Astrocyte of the cerebellum (primary cell): ENCODE measurements around the gene CD19.
"Not testable (repeated sequence)": the region's sequence is repeated elsewhere in the genome, so short reads cannot be mapped to it uniquely, and the experiment has no call there.

ENCODE experiments used
- DNase-seq: peaks from one replicate; pipeline ENCODE4 v3.0.0-alpha.2; 2011; ENCODE audit warnings: low read depth
- H3K4me3 ChIP-seq: 2 replicates; pipeline ENCODE4 v1.5.1; 2011; ENCODE audit warnings: mild to moderate bottlenecking, low read depth, low read length, moderate library complexity
- in situ Hi-C: cut with HindIII; loops from 2 replicates; pipeline ENCODE4 v1.10.0; 2017; ENCODE audit warnings: low sequenced_read_pairs
- TF ChIP-seq, protein P1 (sequence below): IDR thresholded peaks from 2 replicates; pipeline ENCODE4 v1.5.1; 2012; ENCODE audit warnings: low read length, low read depth, moderate library complexity, mild to moderate bottlenecking; ENCODE audit errors: missing control alignments

CD19 gene

DNA sequence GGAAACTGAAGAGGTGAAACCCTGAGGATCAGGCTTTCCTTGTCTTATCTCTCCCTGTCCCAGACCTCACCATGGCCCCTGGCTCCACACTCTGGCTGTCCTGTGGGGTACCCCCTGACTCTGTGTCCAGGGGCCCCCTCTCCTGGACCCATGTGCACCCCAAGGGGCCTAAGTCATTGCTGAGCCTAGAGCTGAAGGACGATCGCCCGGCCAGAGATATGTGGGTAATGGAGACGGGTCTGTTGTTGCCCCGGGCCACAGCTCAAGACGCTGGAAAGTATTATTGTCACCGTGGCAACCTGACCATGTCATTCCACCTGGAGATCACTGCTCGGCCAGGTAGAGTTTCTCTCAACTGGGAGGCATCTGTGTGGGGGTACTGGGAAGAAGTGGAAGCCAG is 1.4 kb downstream of the CD19 start:
- no peak for DNase-seq
- H3K4me3 ChIP-seq = no peak overlapping the region
- TF ChIP-seq, protein P1, sequence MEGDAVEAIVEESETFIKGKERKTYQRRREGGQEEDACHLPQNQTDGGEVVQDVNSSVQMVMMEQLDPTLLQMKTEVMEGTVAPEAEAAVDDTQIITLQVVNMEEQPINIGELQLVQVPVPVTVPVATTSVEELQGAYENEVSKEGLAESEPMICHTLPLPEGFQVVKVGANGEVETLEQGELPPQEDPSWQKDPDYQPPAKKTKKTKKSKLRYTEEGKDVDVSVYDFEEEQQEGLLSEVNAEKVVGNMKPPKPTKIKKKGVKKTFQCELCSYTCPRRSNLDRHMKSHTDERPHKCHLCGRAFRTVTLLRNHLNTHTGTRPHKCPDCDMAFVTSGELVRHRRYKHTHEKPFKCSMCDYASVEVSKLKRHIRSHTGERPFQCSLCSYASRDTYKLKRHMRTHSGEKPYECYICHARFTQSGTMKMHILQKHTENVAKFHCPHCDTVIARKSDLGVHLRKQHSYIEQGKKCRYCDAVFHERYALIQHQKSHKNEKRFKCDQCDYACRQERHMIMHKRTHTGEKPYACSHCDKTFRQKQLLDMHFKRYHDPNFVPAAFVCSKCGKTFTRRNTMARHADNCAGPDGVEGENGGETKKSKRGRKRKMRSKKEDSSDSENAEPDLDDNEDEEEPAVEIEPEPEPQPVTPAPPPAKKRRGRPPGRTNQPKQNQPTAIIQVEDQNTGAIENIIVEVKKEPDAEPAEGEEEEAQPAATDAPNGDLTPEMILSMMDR = no peak
- in situ Hi-C loops = no loop called here

DNA sequence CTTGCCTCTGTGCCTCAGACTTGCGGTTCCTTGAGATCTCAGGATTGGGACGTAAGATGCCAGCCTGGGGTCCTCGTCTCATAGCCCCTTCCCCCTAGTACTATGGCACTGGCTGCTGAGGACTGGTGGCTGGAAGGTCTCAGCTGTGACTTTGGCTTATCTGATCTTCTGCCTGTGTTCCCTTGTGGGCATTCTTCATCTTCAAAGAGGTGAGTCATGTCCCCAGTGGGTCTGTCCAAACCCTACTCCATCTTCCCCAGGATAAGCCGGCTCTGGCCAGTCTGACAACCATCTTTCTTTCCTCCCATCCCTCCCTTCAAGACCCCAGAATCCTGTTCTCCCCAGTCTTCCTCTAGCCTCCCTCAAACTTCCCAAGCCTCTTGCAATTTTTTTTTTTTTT is 3.6 kb downstream of the CD19 start:
- DNase-seq = no peak
- in situ Hi-C loops = no loop called here
- TF ChIP-seq, protein P1 = no peak
- H3K4me3 ChIP-seq = no peak overlapping the region

DNA sequence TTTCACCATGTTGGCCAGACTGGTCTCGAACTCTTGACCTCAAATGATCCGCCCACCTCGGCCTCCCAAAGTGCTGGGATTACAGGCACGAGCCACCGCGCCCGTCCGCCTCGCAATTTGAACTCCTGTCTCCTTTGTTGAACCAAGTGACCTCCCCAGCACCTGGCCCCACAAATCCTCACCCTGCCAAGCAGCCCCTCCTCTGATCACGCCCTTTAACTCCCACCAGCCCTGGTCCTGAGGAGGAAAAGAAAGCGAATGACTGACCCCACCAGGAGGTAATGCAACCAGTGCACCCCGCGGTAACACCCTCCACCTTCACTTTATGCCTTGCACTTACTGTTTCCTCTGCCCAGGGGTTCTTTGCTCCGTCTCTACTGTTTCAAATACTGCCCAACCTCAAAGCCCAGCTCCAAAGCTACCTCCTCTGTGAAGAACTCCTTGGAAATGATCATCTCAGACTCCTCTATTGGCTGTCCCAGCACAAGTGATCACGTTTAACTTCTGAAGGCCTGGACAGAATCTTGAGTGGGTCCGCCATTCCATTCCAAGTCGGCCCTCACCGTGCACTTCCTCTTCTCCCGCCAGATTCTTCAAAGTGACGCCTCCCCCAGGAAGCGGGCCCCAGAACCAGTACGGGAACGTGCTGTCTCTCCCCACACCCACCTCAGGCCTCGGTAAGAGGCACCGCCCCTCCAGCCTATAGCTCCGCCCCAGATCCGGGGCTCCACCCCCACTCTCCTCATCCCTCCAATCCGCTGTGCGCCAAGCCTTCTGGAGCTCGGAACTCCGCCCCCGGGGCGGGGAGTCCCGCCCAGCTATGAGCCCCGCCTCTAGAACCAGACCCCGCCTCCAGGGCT is 4.4 kb downstream of the CD19 start:
- TF ChIP-seq, protein P1 = no peak
- in situ Hi-C loops = no loop called here
- H3K4me3 ChIP-seq = no peak overlapping the region
- no peak for DNase-seq

DNA sequence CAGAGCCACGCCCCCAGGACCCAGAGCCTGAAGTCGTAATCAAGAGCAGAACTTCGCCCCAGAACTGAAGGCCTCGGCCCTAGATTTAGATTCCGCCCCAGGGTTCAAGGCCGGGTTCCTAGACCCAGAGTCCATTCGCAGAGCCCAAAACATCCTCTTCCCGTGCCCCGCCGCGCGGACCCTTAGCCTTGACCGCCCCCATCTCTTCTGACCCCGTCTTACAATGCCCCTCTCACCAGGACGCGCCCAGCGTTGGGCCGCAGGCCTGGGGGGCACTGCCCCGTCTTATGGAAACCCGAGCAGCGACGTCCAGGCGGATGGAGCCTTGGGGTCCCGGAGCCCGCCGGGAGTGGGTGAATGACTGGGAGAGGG is 5.0 kb downstream of the CD19 start:
- DNase-seq = no peak
- no peak overlapping the region for H3K4me3 ChIP-seq
- in situ Hi-C loops = no loop called here

DNA sequence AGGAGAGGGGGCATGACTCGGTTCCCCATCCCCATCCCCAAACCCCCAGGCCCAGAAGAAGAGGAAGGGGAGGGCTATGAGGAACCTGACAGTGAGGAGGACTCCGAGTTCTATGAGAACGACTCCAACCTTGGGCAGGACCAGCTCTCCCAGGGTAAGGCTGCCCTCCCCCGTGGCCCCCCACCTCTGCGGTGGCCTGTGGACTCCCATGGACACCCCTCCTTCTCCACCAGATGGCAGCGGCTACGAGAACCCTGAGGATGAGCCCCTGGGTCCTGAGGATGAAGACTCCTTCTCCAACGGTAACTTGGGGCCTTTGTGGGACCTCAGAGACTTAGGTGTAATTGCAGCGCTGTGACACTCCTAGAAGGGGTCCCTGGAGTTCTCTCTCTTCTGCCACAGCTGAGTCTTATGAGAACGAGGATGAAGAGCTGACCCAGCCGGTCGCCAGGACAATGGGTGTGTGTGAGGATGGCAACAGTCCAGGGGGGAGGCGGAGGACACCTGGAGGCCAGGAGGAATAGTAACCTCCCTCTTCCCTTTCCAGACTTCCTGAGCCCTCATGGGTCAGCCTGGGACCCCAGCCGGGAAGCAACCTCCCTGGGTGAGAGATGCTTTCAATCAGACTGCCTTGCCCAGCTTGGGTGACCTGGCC is 5.6 kb downstream of the CD19 start:
- in situ Hi-C loops = no loop called here
- H3K4me3 ChIP-seq = no peak overlapping the region
- DNase-seq = no peak
- TF ChIP-seq, protein P1 = no peak

More for the DNA sequence above, 5.0 kb downstream of the CD19 start:
- TF ChIP-seq, protein P1 = no peak

DNA sequence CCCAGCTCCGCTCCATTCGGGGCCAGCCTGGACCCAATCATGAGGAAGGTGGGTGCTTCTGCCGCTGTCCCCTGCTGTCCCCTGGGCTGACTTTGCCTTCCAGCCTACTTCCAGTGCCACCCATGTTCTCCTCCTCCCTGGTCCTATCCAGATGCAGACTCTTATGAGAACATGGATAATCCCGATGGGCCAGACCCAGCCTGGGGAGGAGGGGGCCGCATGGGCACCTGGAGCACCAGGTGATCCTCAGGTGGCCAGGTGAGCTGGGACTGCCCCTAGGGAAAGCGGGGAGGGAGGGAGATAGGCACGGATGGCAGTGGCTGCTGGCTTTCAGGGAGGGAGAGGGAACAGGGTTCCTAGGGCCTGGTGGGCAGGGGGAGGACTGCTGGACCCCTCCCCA is 7.0 kb downstream of the CD19 start:
- no peak for DNase-seq
- no peak overlapping the region for H3K4me3 ChIP-seq
- in situ Hi-C loops = no loop called here
- TF ChIP-seq, protein P1 = no peak

DNA sequence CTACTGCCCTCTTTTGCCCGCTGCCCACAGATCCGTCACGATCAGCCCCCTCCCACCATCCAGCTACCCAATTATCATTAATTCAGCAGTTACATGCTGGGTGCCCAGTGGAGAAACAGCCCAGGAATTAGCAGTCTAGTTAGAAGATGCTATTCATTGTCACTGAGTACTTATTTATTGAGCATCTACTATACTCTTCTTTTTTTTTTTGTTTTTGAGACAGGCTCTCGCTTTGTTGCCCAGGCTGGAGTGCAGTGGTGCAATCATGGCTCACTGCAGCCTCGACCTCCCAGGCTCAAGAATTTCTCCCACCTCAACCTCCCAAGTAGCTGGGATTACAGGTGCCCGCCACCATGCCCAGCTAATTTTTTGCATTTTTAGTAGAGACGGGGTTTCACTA is 8.1 kb downstream of the CD19 start:
- H3K4me3 ChIP-seq, DNase-seq, in situ Hi-C loops: not testable (repeated sequence)
